Measurements from ENCODE around the gene ALX4. TPM values are rescaled to one million over a fixed set of nuclear protein-coding genes. Genes with fewer than 3 reads are reported as not detected.

ALX4 gene
- polyA plus RNA-seq, 4 donors: 0.08 to 0.24 (median 0.20) TPM

DNA sequence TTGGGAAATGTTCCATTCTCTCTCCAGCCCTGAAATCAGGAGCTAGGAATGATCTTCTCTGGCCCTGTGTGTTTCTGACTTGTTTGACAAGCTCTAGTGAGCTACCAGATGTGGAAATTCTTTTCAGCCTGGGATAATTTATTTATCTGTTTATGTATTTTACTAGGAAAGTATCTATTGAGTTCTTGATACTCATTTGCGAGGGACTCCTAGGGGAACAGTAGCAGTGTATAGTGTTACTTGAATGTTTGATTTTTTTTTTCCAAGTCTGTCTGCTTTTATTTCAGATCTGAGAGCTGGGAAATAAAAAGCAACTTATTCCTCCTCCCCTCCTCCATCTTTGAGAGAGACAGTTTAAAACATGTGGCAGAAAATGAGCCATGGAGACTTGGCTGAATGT is 92.5 kb downstream of the ALX4 start:
- DNase-seq (ENCODE audit: low read depth in 4 of 4, low spot score in 2 of 4): no peak

DNA sequence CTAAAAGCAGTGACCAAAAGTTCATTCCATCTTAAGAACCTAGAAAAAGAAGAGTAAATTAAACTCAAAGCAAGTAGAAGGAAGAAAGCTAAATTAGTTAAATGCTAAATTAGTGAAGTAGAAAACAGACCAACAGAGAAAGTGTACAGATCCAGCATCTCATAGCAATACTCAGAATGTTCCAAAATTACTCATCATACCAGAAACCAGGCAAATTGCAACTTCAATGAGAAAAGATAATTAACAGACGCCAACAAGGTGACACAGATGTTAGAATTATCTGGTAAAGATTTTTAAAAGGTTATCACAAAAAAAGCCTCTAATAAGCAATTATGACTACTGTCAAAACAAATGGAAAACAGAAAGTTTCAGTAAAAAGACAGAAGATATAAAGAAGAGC is 96.8 kb downstream of the ALX4 start:
- DNase-seq (ENCODE audit: low read depth in 4 of 4, low spot score in 2 of 4): no peak

DNA sequence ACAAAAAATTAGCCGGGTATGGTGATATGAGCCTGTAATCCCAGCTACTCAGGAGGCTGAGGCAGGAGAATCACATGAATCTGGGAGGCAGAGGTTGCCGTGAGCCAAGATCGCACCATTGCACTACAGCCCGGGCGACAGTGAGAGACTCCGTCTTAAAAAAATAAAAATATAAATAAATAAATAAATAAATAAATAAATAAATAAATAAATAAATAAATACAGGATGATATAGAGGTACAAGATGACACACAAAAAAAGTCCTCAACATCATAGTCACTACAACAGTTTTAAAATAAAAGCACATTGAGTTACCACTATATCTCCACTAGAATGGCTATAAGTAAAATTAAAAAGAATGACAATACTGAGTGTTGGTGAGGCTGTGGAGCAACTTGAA is 97.8 kb downstream of the ALX4 start:
- DNase-seq (ENCODE audit: low read depth in 4 of 4, low spot score in 2 of 4): no peak

Other genes with a start within 250 kb of the ALX4 start
- 10 to 100 TPM; 16.3 to 77.0 (median 43.0) TPM for gene ACCS, start 243.9 kb downstream of the ALX4 start, polyA plus RNA-seq (ENCODE audit: insufficient read length in 4 of 4)
- 10 to 100 TPM; 63.3 to 75.0 (median 71.3) TPM for gene EXT2, start 214.5 kb downstream of the ALX4 start, polyA plus RNA-seq (ENCODE audit: insufficient read length in 4 of 4)